SK-N-SH treated with all-trans-retinoic acid at 6 μM for 48 hours (cell line): ENCODE measurements around the gene CDK7.

ENCODE experiments used
- ARNTL ChIP-seq: fragments of 450-650 bp; formaldehyde crosslinking; IDR thresholded peaks from 2 replicates; pipeline ENCODE4 v1.5.0; 2020; ENCODE audit warnings: low read depth, mild to moderate bottlenecking, moderate library complexity, borderline replicate concordance
- CSDC2 ChIP-seq: fragments of 250-450 bp; sonication (Bioruptor Pico); IDR thresholded peaks from 2 replicates; pipeline ENCODE4 v1.5.0; 2020; ENCODE audit warnings: mild to moderate bottlenecking, moderate library complexity
- ZFP3 ChIP-seq: fragments of 250-450 bp; sonication (Bioruptor Pico); IDR thresholded peaks from 2 replicates; pipeline ENCODE4 v1.5.0; 2020; ENCODE audit warnings: mild to moderate bottlenecking, moderate library complexity
- ZFP30 ChIP-seq: fragments of 450-650 bp; formaldehyde crosslinking; IDR thresholded peaks from 2 replicates; pipeline ENCODE4 v1.5.0; 2022; ENCODE audit warnings: mild to moderate bottlenecking, moderate library complexity
- ZNF70 ChIP-seq: fragments of 450-650 bp; formaldehyde crosslinking; IDR thresholded peaks from 2 replicates; pipeline ENCODE4 v1.5.0; 2020; ENCODE audit warnings: mild to moderate bottlenecking, moderate library complexity
- TF ChIP-seq, protein P1 (sequence below): fragments of 250-450 bp; sonication (Bioruptor Pico); IDR thresholded peaks from 2 replicates; pipeline ENCODE4 v1.5.1; 2020; ENCODE audit warnings: low read depth, mild to moderate bottlenecking, moderate library complexity

DNA sequence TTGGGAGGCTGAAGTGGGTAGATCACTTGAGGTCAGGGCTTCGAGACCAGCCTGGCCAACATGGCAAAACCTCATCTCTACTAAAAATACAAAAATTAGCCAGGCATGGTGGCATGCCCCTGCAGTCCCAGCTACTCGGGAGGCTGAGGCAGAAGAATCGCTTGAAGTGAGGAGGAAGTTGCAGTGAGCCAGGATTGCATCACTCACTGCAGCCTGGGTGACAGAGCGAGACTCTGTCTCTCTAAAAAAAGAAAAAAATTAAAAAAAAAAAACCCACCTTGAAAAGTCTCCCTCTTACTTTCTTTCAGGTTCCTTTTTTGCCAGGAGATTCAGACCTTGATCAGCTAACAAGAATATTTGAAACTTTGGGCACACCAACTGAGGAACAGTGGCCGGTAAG, 34.2 kb downstream of the CDK7 start:
- TF ChIP-seq, protein P1, sequence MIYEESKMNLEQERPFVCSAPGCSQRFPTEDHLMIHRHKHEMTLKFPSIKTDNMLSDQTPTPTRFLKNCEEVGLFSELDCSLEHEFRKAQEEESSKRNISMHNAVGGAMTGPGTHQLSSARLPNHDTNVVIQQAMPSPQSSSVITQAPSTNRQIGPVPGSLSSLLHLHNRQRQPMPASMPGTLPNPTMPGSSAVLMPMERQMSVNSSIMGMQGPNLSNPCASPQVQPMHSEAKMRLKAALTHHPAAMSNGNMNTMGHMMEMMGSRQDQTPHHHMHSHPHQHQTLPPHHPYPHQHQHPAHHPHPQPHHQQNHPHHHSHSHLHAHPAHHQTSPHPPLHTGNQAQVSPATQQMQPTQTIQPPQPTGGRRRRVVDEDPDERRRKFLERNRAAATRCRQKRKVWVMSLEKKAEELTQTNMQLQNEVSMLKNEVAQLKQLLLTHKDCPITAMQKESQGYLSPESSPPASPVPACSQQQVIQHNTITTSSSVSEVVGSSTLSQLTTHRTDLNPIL = no peak
- TF ChIP-seq ARNTL (CRISPR knock-in tag) (no peak), CSDC2 (CRISPR knock-in tag) (no peak), ZFP30 (CRISPR knock-in tag) (no peak), ZFP3 (CRISPR knock-in tag) (no peak), ZNF70 (CRISPR knock-in tag) (no peak)
